Stimulated activated CD4-positive, alpha-beta T cell treated with anti-CD3 and anti-CD28 coated beads, Interleukin-2, amount 100 ng/mL, for 48 hours (primary cell): Measurements from ENCODE around the gene DTNBP1.
A peak's percentile ranks its signal among the peaks of the same experiment; 100 is the strongest.
"Not testable (repeated sequence)": the region's sequence is repeated elsewhere in the genome, so short reads cannot be mapped to it uniquely, and the experiment has no call there.

Experiments
- DNase-seq, 2 donors: peaks; one replicate each; pipeline ENCODE4 v3.0.0-alpha.2; 2020

Gene DTNBP1

DNA sequence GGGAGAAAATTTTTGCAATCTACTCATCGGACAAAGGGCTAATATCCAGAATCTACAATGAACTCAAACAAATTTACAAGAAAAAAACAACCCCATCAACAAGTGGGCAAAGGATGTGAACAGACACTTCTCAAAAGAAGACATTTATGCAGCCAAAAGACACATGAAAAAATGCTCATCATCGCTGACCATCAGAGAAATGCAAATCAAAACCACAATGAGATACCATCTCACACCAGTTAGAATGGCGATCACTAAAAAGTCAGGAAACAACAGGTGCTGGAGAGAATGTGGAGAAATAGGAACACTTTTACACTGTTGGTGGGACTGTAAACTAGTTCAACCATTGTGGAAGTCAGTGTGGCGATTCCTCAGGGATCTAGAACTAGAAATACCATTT, 4.1 kb upstream of the DTNBP1 start:
- not testable (repeated sequence) for DNase-seq

DNA sequence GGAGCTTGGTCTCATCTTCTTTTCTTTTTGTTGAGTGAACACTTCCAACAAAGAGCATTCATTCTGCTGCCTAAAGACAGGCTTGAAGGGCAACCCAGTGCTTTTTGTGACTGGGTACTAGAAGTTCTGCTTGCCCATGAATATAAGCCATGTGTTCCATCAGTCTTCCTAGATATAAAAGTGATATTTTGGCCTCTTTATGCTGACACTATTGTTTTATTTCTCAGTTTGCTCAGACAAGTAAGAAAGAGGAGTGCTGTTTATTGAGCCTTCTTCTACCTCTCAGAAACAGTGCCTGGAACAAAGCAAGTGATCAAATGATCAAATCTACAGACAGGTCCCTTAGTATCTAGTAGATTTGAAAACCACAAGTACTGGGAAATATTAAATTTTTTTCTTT, 2.4 kb upstream of the DTNBP1 start:
- DNase-seq, result no peak

DNA sequence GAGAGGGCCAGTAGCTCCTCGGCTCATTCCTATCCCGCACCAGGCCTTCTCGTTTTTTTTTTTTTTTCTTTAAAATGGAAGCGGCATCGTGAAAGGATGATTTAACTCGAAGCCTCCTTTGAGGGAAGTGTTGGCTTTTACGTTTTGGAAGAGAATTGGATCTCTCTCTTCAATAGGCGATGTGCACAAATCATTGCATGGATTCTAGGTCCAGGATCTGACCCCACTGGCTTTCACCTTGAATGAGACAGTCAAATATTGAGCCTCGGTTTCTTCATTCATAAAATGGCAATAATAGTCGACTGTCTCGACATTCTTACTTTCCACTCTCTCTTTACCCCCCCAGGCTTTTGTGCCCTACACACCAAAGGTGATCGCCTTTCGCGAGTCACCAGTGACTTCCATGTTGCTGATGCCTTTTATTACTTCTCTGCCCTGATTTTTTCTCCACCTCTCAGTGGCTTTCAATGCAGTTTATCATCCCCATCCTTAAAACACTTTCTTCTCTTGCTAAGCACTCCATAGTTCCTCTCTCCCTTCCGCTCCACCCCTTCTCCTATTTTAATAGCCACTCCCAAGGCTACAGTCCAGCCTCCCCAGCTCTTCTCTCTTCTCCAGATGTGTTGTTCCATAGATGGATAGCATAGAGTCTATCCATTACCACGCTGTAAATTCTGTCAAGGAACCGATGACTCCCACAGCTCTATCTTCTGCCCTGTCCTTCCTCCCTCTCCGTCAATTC, 473 bp upstream of the DTNBP1 start:
- no peak for DNase-seq

DNA sequence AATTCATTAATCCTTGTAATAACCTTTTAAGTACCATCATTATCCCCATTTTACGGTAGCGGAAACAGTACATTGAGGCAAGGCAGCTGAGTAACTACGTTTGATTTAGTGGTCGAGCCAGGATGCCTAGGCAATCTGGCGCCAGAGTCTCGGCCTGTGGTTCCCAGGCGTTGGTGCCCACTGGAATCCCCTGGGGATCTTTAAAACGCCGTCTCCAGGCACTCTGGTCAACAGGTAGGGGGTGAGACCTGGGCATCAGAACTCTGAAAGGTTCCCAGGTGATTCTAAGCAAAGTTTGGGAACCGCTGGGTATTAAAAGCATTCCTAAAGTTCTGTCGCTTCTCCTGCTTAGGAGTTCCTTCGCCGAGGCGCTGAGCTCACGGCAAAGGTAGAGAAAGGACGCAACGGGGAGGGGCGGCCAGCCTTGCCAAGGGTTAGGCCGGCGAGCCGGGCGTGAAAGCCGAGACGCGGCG, 939 bp downstream of the DTNBP1 start:
- DNase-seq, result no peak

DNA sequence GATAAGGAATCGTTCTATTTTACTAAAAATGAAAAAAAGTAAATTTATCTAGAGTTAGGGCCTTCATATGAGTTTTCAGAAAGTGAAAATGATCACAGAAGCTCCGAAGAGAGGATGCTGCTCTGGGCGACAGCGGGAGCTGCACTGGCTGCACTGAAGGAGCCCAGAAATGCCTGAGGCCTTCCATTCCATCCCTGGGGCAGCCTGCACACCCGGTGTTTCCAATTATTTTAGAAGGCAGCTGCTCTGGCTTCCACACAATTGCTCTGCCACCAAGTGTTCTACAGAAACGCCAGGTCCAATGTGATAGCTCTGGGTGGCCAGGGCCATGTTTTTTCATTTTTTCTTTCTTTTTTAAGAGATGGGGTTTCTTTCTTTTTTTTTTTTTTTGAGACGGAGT, 3.6 kb downstream of the DTNBP1 start:
- no peak for DNase-seq

DNA sequence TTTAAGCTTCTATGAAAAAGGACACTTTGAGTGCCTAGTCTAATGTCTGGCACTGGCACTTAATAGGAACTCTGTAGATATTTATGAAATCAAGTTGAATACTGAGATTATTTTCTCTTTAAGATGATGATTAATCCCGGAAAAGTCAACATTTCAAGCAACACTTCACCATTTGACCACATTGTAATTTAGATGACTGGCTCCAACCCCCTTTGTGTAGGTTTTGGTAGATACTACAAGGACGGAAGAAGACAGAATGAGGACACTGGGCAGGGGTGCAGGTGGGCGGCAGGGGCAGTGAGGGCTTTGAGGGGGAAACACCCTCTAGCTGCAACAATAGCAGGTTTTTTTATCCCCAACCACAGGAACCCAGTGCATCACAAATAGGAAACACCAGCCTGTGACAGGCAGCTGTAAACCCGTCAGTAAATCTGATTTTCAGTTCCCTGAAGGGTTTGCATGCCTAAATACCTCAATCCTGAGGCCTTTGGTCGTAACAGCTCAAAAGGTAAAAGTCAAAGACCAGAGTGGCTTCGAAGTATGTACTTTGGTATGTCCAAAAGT, 4.6 kb downstream of the DTNBP1 start:
- no peak for DNase-seq

DNA sequence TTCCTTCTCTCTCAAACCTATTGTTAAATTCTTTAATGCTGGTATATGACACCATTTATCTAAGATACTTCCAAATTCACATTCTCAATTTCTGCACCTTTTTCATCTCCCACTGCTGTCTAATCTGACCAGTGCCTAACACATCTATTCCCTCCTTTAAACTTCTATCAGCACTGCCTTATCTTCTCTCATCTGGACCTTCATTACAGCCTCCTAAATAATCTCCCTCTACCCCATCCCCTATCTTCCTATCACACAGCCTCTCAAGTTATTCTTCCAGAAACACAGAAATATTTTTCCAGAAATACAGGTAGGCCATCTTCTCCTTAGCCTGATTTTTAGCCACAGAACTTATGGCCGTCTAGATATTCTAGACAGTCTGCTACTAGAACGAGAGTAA, 5.5 kb downstream of the DTNBP1 start:
- DNase-seq, result no peak

DNA sequence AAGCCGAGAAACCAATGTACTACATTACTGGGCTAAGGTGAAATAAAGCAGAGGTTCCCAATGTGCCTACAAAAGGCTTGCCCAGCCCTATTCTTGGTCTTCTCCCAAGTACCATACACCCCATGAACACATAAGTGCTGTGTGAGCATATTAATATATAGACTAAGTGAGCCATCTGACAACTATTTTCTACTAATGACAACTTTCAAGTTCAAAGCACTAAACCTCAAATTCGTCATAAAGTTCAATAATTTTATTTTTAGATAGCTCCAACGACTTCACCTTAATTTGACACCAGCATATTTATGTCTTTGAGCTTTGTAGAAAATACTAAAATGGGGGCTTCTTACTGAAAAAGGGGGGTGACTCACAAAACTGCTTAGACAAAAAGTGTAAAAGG, 6.7 kb downstream of the DTNBP1 start:
- DNase-seq, result no peak

DNA sequence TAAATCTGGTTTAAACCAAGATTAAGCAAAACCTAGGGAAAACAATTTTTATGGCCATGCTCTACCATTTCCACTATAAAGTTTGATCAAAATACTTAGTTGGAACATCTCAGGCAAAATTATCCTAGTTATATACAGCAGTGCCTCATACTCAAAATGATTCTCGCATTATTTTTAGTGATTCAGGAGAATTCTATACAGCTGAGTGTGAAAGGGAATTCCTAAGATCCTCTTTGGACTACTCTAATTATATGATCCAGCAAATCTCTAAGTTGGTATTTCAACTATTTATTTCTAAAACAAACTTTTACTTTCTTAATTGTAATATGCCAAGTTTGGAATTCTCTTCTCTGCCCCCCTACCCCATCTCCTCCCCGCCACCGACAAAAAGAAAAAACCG, 8.6 kb downstream of the DTNBP1 start:
- DNase-seq, result no peak

DNA sequence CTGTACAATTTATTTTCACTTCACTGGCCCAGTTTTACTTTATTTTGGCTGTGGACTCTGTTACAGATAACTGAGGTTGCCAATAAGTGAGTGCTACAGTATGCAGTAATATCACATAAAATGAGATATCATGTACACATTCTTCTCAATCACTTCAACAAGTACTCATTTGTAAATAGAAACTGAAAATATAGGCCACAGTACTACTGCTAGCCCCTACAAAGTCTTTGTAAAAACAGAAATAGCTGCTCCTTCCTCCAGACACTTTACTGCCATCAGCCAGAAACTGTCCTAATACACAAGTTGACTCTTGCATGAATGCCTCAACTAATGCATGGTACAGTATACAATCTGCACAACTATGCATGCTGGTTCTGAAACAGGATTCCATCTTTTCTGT, 9.2 kb downstream of the DTNBP1 start:
- no peak for DNase-seq

DNA sequence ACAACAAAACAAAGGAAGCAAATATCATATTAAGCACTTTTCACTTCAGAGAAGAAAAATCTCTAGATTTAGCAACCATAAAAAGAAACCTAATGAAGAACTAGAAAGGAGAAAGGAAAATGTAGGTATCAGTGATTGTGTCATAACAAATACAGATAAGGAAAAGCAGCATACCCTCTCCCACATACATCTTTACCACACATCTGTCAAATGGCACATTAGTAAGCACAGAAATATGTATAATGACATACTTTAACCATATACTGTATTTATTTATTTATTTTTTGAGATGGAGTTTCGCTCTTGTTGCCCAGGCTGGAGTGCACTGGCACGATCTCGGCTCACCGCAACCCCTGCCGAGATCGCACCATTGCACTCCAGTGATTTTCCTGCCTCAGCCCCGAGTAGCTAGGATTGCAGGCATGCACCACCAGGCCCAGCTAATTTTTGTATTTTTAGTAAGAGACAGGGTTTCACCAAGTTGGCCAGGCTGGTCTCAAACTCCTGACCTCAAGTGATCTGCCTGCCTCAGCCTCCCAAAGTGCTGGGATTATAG, 12.7 kb downstream of the DTNBP1 start:
- not testable (repeated sequence) for DNase-seq

DNA sequence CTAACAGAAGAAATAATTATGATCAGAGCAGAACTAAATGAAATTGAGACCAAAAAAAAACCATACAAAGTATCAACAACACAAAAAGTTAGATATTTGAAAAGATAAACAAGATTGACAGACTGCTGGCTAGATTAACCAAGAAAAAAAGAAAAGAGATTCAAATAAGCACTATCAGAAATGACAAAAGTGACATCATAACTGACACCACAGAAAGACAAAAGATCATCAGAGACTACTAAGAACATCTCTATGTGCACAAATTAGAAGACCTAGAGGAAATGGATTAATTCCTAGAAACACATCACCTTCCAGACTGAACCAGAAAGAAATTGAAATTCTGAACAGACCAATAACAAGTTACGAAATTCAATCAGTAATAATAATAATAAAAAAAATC, 17.9 kb downstream of the DTNBP1 start:
- no peak for DNase-seq

DNA sequence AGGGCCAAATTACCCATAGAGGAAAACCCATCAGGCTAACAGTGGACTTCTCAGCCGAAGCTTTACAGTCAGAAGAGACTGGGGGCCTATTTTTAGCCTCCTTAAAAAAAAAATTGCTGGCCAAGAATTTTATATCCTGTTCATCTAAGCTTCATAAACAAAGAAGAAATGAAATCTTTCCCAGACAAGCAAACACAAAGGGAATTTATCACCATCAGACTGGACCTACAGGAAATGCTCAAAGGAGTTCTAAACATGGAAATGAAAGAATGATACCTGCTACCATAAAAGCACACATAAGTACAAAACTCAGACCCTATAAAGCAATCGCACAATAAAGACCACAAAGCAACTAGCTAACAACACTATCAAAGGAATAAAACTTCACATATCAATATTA, 19.3 kb downstream of the DTNBP1 start:
- no peak for DNase-seq

DNA sequence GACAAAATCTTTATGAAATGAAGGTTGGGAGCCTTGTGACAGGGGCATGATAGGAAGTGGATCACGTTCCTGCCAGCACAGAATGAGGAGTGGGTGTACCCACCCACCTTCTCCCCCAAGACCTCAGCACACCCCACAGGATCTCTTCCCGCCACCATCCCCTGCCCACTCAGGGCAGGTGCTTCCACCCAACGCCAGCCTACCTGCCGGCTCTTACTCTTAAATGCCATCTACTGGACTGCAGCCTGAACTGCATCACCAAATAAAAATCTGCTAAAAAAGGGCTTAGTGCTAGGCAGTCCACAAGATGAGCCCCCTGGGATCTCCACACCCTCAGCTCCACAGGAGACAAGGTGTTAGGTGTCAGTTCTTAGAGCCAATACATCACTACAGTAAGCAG, 20.6 kb downstream of the DTNBP1 start:
- no peak for DNase-seq

DNA sequence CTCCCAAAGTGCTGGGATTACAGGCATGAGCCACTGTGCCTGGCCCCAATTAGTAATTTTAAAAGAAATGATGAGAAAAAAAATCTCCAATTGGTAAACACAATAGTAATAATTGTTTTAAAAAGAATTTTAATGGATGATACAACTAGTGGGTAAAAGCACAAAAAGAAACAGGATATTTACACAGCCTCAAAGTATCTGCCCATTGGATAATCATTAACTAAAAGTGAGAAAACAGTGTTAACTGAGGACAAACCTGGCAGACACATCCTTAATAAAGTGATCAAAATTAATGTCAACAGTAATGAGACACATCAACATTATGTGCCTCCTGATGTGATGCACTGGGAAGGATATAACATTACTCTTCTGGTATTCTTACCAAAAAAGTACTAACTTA, 24.5 kb downstream of the DTNBP1 start:
- DNase-seq, result no peak

DNA sequence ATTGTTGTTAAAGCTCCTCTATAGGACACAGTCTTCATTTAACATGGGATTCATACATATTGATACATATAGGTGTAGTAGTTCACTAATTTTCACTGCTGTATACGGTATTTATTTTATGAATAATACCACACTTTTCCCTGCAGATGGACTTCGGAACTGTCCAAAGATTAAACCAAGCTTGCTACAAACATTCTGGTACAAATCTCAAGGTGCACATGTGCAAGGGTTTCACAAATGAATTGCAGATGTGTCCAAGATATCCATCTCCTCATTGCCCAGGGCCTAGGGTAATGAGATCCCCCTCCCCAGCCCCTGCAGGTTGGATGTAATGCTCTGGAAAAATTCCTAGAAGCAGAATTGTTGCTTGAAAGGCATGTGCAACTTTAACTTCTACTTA, 31.4 kb downstream of the DTNBP1 start:
- no peak for DNase-seq

DNA sequence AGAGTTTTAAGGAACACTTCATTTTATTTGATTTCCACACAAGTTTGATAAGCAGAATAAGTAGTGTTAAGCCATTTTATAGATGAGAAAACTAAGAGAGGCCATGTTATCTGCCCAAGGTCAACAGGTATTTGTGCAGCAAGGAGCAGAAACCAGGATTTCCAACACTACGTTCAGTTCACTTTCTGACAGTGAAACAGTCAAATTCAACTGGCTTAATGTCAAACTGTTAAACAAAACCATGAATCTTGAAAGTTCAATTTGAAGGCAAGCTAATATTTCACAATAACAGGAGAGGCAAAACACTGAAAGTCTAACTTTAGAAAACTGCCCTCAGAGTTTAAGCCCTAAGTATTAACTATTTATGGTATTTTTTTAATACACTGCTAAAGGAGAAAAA, 32.6 kb downstream of the DTNBP1 start:
- no peak for DNase-seq

DNA sequence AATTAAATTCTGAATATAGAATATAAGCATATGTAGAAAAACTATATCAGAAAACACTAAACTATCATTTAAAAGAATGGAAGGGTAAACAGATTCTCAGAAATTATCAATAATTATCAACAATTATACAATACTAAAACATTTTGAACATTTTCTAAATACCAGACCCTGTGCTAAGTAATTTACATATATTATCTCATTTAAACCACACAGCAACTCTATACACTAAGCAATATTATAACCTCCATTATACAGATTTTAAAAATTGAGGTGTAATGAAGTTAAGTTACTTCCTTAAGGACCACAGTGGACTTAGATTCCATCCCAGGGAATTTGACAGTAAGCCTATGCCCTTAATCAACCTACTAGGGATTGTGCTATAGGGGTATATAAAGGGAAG, 33.3 kb downstream of the DTNBP1 start:
- no peak for DNase-seq

DNA sequence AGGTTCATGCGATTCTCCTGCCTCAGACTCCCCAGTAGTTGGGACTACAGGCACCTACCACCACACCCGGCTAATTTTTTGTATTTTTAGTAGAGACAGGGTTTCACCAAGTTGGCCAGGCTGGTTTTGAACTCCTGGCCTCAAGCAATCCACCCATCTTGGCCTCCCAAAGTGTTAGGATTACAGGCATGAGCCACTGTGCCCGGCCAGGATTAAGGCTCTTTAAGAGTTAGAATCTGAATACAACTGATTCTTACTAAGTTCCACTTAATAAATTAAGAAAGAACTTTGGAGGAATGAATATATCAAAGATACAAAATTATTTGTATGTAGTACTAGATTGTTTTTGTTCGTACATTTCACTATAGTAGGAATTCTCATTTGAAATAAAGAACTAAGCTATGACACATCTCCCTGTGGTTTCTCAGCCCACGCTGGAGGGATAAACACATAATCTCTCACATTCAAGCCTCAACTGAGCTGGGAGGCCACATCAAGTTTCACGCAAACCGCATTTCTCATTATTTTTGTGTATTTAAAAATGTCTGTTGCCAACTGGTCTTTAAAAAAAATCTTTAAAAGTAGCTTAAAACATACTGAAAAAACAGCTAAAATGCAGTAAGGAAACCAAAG, 34.2 kb downstream of the DTNBP1 start:
- peak; percentile 48 to 51 for DNase-seq

DNA sequence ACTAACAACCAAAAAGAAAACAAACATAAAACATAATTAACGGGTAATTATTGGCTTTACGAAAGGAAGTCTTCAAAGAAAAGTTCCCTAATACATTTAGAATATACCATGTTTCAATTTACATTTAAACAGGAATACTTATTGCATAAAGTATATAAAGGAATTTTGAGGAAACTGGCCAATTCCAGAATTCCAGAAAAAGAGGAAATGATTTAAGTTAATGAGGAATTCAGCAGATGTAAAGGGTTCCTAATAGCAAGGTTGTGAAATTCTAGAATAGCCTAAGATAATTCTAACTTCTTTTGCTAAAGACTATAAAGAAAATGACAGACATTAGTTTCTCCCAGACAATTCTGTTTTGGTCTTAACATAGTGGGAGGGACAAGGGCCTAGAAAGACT, 35.0 kb downstream of the DTNBP1 start:
- no peak for DNase-seq

DNA sequence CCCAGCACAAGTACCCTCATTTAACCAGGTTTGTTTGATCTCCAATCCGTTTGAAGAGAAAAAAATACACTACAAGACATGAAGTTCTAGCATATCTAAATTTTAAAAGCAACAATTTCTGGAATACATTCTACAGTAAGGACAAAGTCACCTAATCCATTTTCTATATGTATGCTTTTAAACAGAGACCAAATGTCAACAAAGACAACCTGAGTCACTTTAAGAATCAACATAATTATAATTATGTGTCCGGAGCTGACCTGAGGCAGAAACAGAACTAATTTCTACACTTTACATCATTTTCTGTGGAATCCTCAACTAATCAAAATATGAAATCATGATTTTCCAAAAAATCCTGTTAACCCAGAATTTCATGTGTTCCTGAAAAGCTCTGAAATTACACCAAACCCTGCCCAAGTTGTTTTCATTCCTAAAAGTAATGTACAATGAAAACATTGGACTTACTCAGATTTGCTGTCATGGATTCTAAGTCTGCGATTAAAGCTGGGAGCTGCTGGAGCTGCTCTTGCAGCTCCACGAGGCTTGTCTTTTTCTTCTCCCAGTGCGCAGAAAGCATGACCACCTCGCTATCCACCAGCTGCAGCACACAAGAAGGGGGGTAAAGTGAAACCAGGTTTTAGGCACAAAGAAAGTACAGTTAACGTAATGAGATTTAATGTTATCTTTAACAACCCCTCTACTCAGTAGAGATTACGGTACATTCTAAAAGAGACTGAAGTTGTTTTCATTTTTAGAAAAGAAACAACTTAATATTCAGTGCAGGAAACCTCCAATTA, 35.8 kb downstream of the DTNBP1 start:
- DNase-seq, result no peak

DNA sequence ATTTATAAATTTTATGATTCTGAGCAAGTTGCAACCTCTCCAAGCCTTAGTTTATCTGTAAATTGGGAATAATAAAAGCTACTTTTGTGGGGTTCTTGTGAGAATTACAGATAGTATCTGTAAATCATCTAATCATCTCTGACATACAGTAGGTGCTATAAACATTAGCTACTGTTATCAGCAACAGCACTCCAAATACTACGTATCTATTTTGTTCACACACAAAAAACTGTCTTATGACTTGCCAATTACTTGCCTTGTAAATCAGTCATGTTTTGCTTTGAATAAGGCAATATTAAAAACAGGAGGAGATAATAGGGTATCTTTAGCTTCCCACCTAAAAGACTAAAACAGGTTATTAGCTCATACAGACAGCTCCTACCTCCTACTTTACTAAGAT, 36.7 kb downstream of the DTNBP1 start:
- no peak for DNase-seq
